ENCODE results near the gene CDHR5.

The CDHR5 gene

GRCh38 chr11:606245-606644 is 18.5 kb downstream of the CDHR5 start:
- Histone ChIP-seq H3K27ac (ENCODE audit: low read depth, low read length) (no peak overlapping the region), H4K20me1 (ENCODE audit: control insufficient read depth, insufficient read depth, low read depth, low read length) (0 out of 2 replicates have a peak, but pooled peaks cover 2% of the 10 kb centered on the region), H3K27me3 (ENCODE audit: control insufficient read depth, low read length) (no peaks in the 10 kb centered on the region), H3F3A (ENCODE audit: control insufficient read depth, insufficient read depth) (no peaks in the 10 kb centered on the region), H3K9me3 (ENCODE audit: control insufficient read depth, insufficient read depth, low read length) (no peaks in the 10 kb centered on the region), H3K4me3 (ENCODE audit: low read length) (no peak overlapping the region), H3K4me2 (ENCODE audit: low read length) (no peak overlapping the region), H3K36me3 (ENCODE audit: control insufficient read depth, low read length) (peaks cover 91% of the 10 kb centered on the region), H3K9me2 (replicated peaks; ENCODE audit: control insufficient read depth, low read length) (no peaks in the 10 kb centered on the region), H3K4me1 (ENCODE audit: control insufficient read depth, low read length) (no peaks in the 10 kb centered on the region), H3K79me2 (ENCODE audit: control insufficient read depth, low read length) (no peaks in the 10 kb centered on the region)
- TF ChIP-seq CTCF (IDR thresholded peaks at IDR 0.05; ENCODE audit: low read depth, low read length, poor library complexity, severe bottlenecking) (no peak), EZH2phosphoT487 (IDR thresholded peaks at IDR 0.05; ENCODE audit: borderline replicate concordance, low read length) (no peak)

- no peaks in the 10 kb centered on the region for H3K4me1 ChIP-seq (ENCODE audit: control insufficient read depth, low read length)
- TF ChIP-seq CTCF (IDR thresholded peaks at IDR 0.05; ENCODE audit: low read depth, low read length, poor library complexity, severe bottlenecking): no peak
- TF ChIP-seq EZH2phosphoT487 (IDR thresholded peaks at IDR 0.05; ENCODE audit: borderline replicate concordance, low read length): no peak
- no peaks in the 10 kb centered on the region for H3K27me3 ChIP-seq (ENCODE audit: control insufficient read depth, low read length)
- H3K27ac ChIP-seq (ENCODE audit: low read depth, low read length): no peak overlapping the region
- no peaks in the 10 kb centered on the region for H3K9me3 ChIP-seq (ENCODE audit: control insufficient read depth, insufficient read depth, low read length)
- H3K36me3 ChIP-seq (ENCODE audit: control insufficient read depth, low read length): peaks cover 89% of the 10 kb centered on the region
- no peaks in the 10 kb centered on the region for H3K9me2 ChIP-seq (replicated peaks; ENCODE audit: control insufficient read depth, low read length)
- no peaks in the 10 kb centered on the region for H3F3A ChIP-seq (ENCODE audit: control insufficient read depth, insufficient read depth)
- H3K79me2 ChIP-seq (ENCODE audit: control insufficient read depth, low read length): no peaks in the 10 kb centered on the region
- no peak overlapping the region for H3K4me2 ChIP-seq (ENCODE audit: low read length)
- H4K20me1 ChIP-seq (ENCODE audit: control insufficient read depth, insufficient read depth, low read depth, low read length): 0 out of 2 replicates have a peak, but pooled peaks cover 2% of the 10 kb centered on the region
- no peak overlapping the region for H3K4me3 ChIP-seq (ENCODE audit: low read length)
Measured at GRCh38 chr11:605286-606129, 19.2 kb downstream of the CDHR5 start.

GRCh38 chr11:603154-603553 is 21.6 kb downstream of the CDHR5 start:
- no peaks in the 10 kb centered on the region for H3K9me2 ChIP-seq (replicated peaks; ENCODE audit: control insufficient read depth, low read length)
- H3K27me3 ChIP-seq (ENCODE audit: control insufficient read depth, low read length): no peaks in the 10 kb centered on the region
- no peaks in the 10 kb centered on the region for H3K4me1 ChIP-seq (ENCODE audit: control insufficient read depth, low read length)
- no peak overlapping the region for H3K27ac ChIP-seq (ENCODE audit: low read depth, low read length)
- no peak for TF ChIP-seq EZH2phosphoT487 (IDR thresholded peaks at IDR 0.05; ENCODE audit: borderline replicate concordance, low read length)
- TF ChIP-seq CTCF (IDR thresholded peaks at IDR 0.05; ENCODE audit: low read depth, low read length, poor library complexity, severe bottlenecking): no peak
- no peak overlapping the region for H3K4me3 ChIP-seq (ENCODE audit: low read length)
- no peaks in the 10 kb centered on the region; the same call in 1 of the 2 replicates for H3K79me2 ChIP-seq (ENCODE audit: control insufficient read depth, low read length)
- peaks cover 85% of the 10 kb centered on the region for H3K36me3 ChIP-seq (ENCODE audit: control insufficient read depth, low read length)
- no peaks in the 10 kb centered on the region for H3K9me3 ChIP-seq (ENCODE audit: control insufficient read depth, insufficient read depth, low read length)
- H3F3A ChIP-seq (ENCODE audit: control insufficient read depth, insufficient read depth): no peaks in the 10 kb centered on the region
- no peak overlapping the region for H3K4me2 ChIP-seq (ENCODE audit: low read length)
- H4K20me1 ChIP-seq (ENCODE audit: control insufficient read depth, insufficient read depth, low read depth, low read length): 0 out of 2 replicates have a peak, but pooled peaks cover 2% of the 10 kb centered on the region
